Suprapubic skin (tissue), 4 donors: ENCODE measurements around the gene MAEA.

ENCODE experiments used
- CTCF ChIP-seq, 2 donors: fragments of 200-600 bp in 1 of 2; fragments of 450-650 bp in 1 of 2; sonication (generic) in 1 of 2; IDR thresholded peaks; one replicate each; pipeline ENCODE4 v1.5.1; 2016 to 2019; ENCODE audit warnings: antibody characterized with exemption in 2 of 2, mild to moderate bottlenecking in 1 of 2, moderate library complexity in 1 of 2
- EP300 ChIP-seq: sonication (generic); formaldehyde crosslinking; IDR thresholded peaks from one replicate; pipeline ENCODE4 v1.6.1; 2017; ENCODE audit warnings: antibody characterized with exemption
- POLR2A ChIP-seq, 2 donors: fragments of 450-650 bp; IDR thresholded peaks; one replicate each; pipeline ENCODE4 v1.6.1; 2017; ENCODE audit warnings: antibody characterized with exemption in 2 of 2, mild to moderate bottlenecking in 2 of 2, moderate library complexity in 2 of 2
- POLR2AphosphoS5 ChIP-seq, 3 donors: sonication (generic); formaldehyde crosslinking; IDR thresholded peaks; one replicate each; pipeline ENCODE4 v1.6.1; 2017; ENCODE audit warnings: antibody characterized with exemption in 3 of 3

GRCh38 chr4:1283711-1284110, 6.0 kb upstream of the MAEA start:
- TF ChIP-seq CTCF (IDR thresholded peaks at IDR 0.05) (no peak), POLR2A (IDR thresholded peaks at IDR 0.05) (no peak), EP300 (no peak), POLR2AphosphoS5 (IDR thresholded peaks at IDR 0.05) (no peak)
